Measurements from ENCODE around the gene OR5W2.
"Not testable (repeated sequence)": the region's sequence is repeated elsewhere in the genome, so short reads cannot be mapped to it uniquely, and the experiment has no call there.

OR5W2 gene

DNA sequence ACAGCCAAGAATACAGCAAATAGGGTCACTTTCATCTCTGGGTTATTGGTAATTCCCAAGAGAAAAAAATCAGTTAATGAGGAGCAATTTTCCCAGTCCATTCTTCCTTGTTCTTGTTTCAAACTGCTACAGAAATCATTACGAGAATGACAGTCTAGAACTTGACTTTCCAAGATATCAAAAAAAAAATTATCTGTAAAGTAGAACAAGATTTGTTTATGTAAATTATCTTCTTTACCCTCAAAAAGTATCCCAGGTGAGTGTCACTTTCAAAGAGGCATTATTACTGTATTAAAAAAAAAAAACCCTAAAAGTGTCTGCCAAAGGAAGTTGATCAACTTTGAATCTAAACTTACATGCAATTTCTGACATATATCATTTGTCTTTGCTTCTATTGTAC lies at the start of gene OR5W2:
TSS of gene OR5W2 (minus strand) at position 101 of the 400 bp plus-strand sequence. CDS start at position 101, 0 bp downstream.
- no peak for DNase-seq

DNA sequence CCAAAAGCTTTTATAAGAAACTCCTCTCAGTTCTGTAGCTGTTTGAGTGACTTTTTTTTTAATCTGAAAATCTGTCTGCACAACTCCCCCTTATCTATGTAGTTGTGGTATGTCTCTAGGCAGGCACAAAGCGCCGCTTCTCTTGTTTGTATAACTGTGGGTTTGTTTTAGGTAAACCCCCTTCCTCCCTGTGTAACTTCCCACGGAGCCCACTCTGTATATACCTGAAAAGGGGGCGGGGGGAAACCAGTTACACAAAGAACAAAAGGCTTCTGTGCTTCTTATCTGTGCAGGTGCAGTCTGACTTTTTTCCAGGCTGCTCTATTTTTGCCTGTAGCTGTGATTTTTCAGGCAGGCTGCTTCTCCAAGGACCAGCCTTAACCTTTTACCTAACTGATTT lies 42.1 kb upstream of the OR5W2 start:
- DNase-seq, result no peak

DNA sequence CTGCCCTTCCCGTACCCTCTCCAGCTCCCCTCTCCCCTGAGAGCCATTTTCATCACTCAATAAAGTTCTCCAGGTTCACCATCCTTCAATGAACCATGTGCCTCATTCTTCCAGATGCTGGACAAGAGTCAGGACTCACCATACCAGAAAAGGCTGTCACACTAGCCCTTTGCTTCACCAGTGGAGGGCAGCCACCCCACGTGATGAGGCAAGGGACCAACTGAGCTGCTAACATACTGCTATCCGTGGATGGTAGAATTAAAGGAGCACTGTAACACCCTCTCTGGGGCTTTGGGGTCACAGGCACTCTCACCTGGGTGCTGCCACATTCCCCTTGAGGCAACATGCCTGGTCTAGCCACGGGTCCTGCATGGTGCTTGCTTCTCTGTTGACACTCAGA lies 34.9 kb upstream of the OR5W2 start:
- DNase-seq, result no peak

DNA sequence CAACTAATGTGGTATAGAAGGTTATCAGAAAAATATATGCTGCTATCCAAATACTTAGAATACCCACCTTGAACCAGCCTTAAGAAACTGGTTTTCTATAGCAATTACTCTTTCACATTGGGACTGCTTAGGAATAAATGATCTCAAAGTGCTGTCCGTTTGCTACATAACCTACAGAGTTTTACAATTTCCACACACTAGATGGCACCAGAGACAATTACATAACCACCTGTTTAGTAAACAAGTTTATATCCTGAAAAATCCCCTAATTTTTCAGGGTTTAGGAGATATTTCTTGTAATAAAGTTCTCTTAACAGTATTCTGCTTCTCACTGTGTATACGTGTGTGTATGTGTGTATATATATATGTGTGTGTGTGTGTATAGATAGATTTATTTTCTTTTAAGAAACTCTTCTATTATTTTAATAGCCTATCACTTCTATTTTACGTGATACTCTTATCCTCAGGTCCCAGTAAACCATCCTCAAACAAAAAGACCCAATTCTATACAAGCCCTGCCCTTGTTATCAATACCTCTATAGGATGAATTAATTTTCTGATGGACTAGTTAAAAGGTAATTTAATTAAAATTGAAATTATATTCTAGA lies 28.5 kb upstream of the OR5W2 start:
- DNase-seq, result no peak

DNA sequence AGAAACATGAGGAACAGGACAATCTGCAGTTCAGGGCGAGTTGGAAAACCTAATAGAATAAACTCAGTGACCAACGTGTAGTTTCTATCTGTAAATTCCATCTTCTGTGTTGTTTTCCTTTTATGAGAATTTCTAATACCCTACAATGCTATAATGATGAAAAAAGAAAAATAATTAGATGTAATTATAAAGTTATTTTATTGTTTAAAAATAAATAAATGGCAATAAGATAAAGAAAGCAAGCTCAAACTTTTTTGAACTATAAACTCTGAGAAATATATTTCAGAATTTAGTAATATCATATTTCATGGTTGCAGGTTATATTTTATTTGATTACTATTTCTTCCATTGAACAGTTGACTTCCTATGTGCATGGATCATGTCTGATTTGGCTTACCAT lies 21.9 kb upstream of the OR5W2 start, which contains the start of gene OR5I1:
TSS of gene OR5I1 (minus strand) at position 101 of the 400 bp plus-strand sequence. CDS start at position 101, 0 bp downstream.
- DNase-seq, result no peak

DNA sequence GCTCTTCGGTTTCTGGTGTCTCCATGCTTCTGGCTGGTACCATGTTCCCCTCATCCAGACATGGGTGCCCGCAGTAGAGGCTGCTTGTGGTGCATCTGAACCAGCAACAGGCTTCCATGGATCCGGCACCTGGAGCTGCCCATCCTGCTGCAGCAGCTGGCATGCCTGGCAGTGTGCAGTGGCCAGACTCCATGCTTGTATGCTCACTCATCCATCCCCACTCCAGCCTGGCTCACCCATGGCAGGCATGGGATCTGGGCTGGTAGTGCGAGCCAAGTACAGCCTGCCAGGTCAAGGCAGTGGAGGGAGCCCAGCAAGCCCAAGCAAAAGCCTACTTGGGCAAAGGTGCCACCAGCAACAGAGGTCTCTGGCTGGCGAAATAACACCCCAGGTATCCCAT lies 6.2 kb upstream of the OR5W2 start:
- no peak for DNase-seq

DNA sequence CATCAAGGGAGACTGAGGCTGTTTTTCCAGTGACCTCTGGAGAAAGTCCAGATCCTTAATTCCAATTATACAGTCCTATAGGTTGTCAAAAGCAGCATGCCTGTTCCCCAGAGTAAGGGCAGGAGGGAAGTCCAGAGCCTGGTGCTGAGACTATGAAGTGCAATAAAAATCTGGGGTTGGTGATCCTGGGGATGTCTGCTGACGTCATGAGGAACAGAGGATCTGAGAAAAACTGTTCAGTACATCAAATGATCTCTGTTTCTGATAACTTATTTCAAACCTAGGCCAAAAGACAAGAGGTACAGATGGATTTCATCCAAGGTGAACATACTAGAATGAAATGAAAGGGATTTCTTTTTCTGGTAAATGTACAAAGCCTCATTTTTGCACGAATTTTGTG lies 12.1 kb downstream of the OR5W2 start:
- DNase-seq, result no peak

DNA sequence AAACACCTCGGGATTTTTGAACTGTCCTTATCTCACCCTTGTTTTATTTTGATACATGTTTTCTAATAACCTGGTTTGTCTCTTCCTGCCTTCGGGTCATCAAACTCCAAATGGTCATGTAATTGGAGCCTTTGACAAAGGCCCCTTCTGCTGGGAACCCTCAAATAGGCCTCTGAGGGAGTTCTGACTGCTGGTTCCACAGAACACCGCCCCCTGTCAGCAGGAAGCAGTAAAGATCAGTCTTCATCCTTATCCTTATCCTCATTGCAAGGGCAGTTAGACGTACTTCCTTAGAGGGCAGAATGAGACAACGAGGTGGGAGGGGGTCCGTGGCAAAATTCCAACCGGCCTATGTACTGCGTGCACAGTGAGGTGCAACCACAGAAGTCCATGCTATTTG lies 19.2 kb downstream of the OR5W2 start:
- DNase-seq, result no peak

DNA sequence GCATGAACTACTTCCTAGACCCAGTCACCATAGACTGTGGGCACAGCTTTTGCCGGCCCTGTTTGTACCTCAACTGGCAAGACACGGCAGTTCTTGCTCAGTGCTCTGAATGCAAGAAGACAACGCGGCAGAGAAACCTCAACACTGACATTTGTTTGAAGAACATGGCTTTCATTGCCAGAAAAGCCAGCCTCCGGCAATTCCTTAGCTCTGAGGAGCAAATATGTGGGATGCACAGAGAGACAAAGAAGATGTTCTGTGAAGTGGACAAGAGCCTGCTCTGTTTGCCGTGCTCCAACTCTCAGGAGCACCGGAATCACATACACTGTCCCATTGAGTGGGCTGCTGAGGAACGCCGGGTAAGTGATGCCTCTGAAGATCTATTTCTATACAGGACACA lies 28.9 kb downstream of the OR5W2 start:
- not testable (repeated sequence) for DNase-seq

DNA sequence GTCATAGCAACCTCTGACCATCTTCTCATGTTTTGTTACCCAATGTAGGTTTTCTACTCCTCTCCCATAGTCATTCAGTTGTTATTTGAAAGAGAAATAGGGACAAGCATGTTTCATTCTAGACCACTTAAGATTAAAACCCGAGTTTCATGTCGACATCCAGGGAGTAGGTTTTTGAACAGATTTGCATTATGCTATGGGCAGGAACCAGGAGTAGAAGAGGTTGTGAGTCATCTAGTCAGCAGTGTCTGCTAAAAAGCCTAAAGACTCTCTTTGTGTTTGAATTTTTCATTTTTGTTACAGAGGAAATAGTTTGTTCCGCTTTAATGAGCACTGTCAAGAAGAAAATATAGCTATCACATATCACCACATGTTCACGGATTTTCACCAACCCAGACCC lies 29.4 kb downstream of the OR5W2 start:
- DNase-seq, result not testable (repeated sequence)

DNA sequence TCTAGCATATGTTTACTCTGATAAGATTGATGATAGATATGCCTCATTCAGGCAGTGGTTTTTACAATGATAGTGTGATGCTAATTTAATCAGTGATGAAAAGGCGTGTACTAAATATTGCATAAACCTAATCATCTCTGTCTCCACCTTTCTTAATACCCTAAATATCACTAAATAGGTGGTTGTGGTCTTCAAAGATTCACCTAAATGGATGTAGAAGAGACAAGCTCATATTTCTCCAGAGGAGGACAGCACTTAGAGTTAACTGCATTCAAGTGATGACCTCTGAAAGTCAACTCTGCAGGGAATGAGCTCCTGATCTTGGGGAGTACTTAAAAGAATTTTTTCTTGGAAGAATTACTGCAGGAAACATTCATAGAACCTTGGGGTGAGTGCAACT lies 31.4 kb downstream of the OR5W2 start, which contains the start of gene TRIM51:
TSS of gene TRIM51 (plus strand) at position 301 of the 400 bp plus-strand sequence. CDS start 2,132 bp downstream, outside the sequence.
- not testable (repeated sequence) for DNase-seq

DNA sequence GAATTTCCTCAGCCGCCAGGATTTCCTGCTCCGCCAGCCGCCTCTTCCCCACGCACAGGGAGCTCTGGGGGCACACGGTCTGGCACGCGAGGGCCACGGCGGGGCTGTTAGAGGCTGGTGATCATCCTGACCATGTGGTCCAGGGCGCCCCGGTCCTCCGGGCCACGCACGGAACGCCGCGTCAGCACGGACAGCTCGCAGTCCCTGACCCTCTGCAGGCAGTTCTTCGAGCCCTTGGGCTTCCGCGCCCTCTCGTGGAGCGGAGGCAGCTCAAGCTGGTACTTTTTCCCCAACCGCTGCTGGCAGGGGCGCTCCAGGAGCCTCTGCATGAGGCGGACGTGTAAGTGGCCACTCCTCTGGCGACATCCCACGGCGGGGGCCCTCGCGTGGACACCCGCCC lies 41.2 kb downstream of the OR5W2 start:
- not testable (repeated sequence) for DNase-seq

DNA sequence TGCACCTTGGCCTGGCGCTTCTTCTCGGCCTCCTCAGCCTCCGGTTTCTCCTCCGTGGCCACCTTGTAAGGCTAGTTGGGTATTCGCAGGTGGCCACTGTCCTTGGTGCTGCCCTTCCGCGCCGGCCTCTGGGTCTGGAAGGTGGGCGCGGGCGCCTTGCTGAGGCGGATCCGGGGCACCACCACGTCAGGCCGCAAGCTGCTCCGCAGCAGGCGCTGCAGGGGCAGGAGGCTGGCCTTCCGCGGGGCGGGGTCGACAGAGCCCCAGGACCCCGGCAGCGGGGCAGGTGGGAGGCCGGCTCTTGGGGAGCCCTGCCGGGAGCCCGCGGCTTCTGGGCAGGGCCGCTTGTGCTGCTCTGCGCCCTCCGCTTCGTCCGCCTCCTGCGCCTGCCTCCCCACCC lies 41.7 kb downstream of the OR5W2 start:
- not testable (repeated sequence) for DNase-seq

DNA sequence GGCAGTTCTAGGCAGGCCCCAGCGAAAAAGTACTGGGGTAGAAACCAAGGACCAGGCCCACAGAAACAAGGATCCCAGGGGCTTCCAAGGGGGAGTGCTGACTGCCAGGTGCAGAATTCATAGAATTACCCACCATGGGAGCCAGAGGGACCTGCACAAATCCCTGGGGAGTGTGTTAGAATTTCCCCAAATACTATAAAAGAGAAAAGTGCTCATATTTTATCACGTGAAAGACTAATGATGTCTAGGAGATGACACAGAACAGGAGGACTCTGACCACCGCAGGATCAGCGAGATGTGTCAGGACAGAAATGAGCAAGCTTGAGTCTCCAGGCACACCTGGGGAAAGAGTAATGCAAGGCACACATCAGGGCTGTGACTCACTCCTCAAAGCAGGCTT lies 47.0 kb downstream of the OR5W2 start:
- DNase-seq, result not testable (repeated sequence)
